NCI-H460 (cell line): ENCODE data around the gene C2orf68. TPM values are rescaled to one million over a fixed set of nuclear protein-coding genes. Genes with fewer than 3 reads are reported as not detected.

Experiments
- small RNA-seq, 2 experiments: library from RNA; depleted of rRNA; stranded (forward); fragments of <200 nt; gene quantifications; one replicate each; pipeline ENCODE3, GENCODE V24; 2014
- total RNA-seq: library from RNA; depleted of rRNA; stranded (reverse); fragments of >200 nt; shearing (Covaris generic); gene quantifications from 2 replicates; pipeline ENCODE4 v1.2.3, GENCODE V29; 2014; rRNA removed

The C2orf68 gene
- total RNA-seq, 1 experiment from 2014 or later = 42.3 TPM

Small RNAs within 50 kb of the gene (small RNA-seq; reads per million reads assigned to genes)
- gene RN7SL126P = 0 to 0.06 reads per million in 2 experiments

Other genes starting within 250 kb of the C2orf68 start
- gene CAPG, start 201.7 kb downstream of the C2orf68 start, total RNA-seq = 95.1 and 95.2 TPM in 2 replicates
- gene SH2D6, start 193.4 kb downstream of the C2orf68 start, total RNA-seq = 0.45 and 0.87 TPM in 2 replicates
- 139 and 207 TPM in 2 replicates for gene MAT2A, start 72.9 kb downstream of the C2orf68 start, total RNA-seq
- 35.0 and 35.3 TPM in 2 replicates for gene GGCX, start 50.6 kb downstream of the C2orf68 start, total RNA-seq
- 31.7 and 37.3 TPM in 2 replicates for gene VAMP8, start 34.5 kb downstream of the C2orf68 start, total RNA-seq
- gene VAMP5, start 27.6 kb downstream of the C2orf68 start, total RNA-seq = 0.25 TPM in 1 of 2 replicates, not detected in the other
- gene RNF181, start 16.3 kb downstream of the C2orf68 start, total RNA-seq = 132 TPM in 2 replicates
- gene TMEM150A, start 9.4 kb downstream of the C2orf68 start, total RNA-seq = 8.2 and 11.1 TPM in 2 replicates
- 55.0 and 58.3 TPM in 2 replicates for gene USP39, start 4.1 kb upstream of the C2orf68 start, total RNA-seq
- not detected in 2 replicates for gene SFTPB, start 56.1 kb upstream of the C2orf68 start, total RNA-seq
- gene GNLY, start 82.3 kb upstream of the C2orf68 start, total RNA-seq = not detected in 2 replicates
- gene ATOH8, start 141.9 kb upstream of the C2orf68 start, total RNA-seq = 0.89 and 1.4 TPM in 2 replicates